ENCODE measurements around the gene FEZ2. TPM values are rescaled to one million over a fixed set of nuclear protein-coding genes. Genes with fewer than 3 reads are reported as not detected.

FEZ2 gene
- total and polyA plus RNA-seq, 2 of the 13 experiments (the other 11 are each of a cell fraction or from before 2014, with no cell fraction given), result 42.5 to 59.1 TPM

- no peak for TF ChIP-seq ZBTB10 (CRISPR knock-in tag; IDR thresholded peaks at IDR 0.05; ENCODE audit: borderline replicate concordance)
These were observed 20.4 kb upstream of the FEZ2 start (continued) for GRCh38 chr2:36618381-36618780.

GRCh38 chr2:36616947-36617346 is 19.0 kb upstream of the FEZ2 start:
- Histone ChIP-seq H3K27ac (ENCODE audit: extremely low read length, insufficient read depth, low read length) (no peak overlapping the region), H3K36me3 (replicated peaks in 1 of 2; ENCODE audit: control insufficient read depth in 1 of 2, insufficient read depth in 2 of 2, low read length in 2 of 2) (no peaks in the 10 kb centered on the region), H3K9ac (ENCODE audit: insufficient read depth, low read depth, low read length) (no peak overlapping the region), H4K20me1 (ENCODE audit: insufficient read depth, low read length) (no peaks in the 10 kb centered on the region), H3K4me1 (ENCODE audit: insufficient read depth, low read length) (no peaks in the 10 kb centered on the region), H2AFZ (ENCODE audit: low read length) (no peak overlapping the region), H3K4me2 (ENCODE audit: low read depth, low read length) (no peak overlapping the region), H3K4me3 (replicated peaks in 1 of 3; ENCODE audit: insufficient read depth in 1 of 3, low read depth in 2 of 3, low read length in 3 of 3) (no peak overlapping the region), H3K27me3 (ENCODE audit: control insufficient read depth in 1 of 2, insufficient read depth in 2 of 2, low read length in 2 of 2) (0 out of 5 replicates have a peak, but pooled peaks cover 0 to 1% of the 10 kb centered on the region in 2 experiments), H3K9me3 (ENCODE audit: low read length) (no peaks in the 10 kb centered on the region), H3K79me2 (ENCODE audit: insufficient read depth, low read length) (no peaks in the 10 kb centered on the region)
- in situ Hi-C loops (cut with HindIII; ENCODE audit: extremely low pct_ligation_motif_present, low pct_unique_long_range_greater_than_20kb) (no loop called here), intact Hi-C loops (cut with micrococcal nuclease; ENCODE audit: unreplicated experiment) (no loop called here)
- ATAC-seq (no peak), DNase-seq (ENCODE audit: low spot score) (no peak), FAIRE-seq (no peak)
- ChIA-PET POLR2A (no interaction called here), CTCF (ENCODE audit: low intra/inter-chr PET ratio, low total read pairs) (no interaction called here)
- no TSS peak for BruUV-seq (replicated peaks)
- TF ChIP-seq MLLT10 (CRISPR knock-in tag; IDR thresholded peaks at IDR 0.05) (no peak), BHLHE40 (IDR thresholded peaks at IDR 0.05; ENCODE audit: low read length) (no peak), RXRB (CRISPR knock-in tag; IDR thresholded peaks at IDR 0.05; ENCODE audit: borderline replicate concordance) (no peak), ZNF281 (CRISPR knock-in tag; IDR thresholded peaks at IDR 0.05; ENCODE audit: borderline replicate concordance) (no peak), RAD51 (IDR thresholded peaks at IDR 0.05; ENCODE audit: borderline replicate concordance) (no peak), JUNB (CRISPR knock-in tag; IDR thresholded peaks at IDR 0.05; ENCODE audit: borderline replicate concordance) (no peak), ETV6 (CRISPR knock-in tag; conservative IDR thresholded peaks at IDR 0.05) (no peak), MATR3 (CRISPR knock-in tag; IDR thresholded peaks at IDR 0.05) (no peak), ZNF772 (CRISPR knock-in tag; IDR thresholded peaks at IDR 0.05) (no peak), ZNF720 (CRISPR knock-in tag; IDR thresholded peaks at IDR 0.05) (no peak), NR2F1 (CRISPR knock-in tag; IDR thresholded peaks at IDR 0.05) (no peak), MLX (CRISPR knock-in tag; IDR thresholded peaks at IDR 0.05) (no peak), HES4 (CRISPR knock-in tag; IDR thresholded peaks at IDR 0.05; ENCODE audit: borderline replicate concordance) (no peak)
